IMR-90 (cell line): ENCODE results near the gene RAB3GAP2. TPM values are rescaled to one million over a fixed set of nuclear protein-coding genes. Genes with fewer than 3 reads are reported as not detected.

Source experiments
- ATAC-seq: fragments of 200-7000 bp; cut with Tn5 transposase; 2 replicates; pipeline ENCODE4 v1.9.1; 2020; ENCODE audit warnings: low read depth, mild to moderate bottlenecking, moderate library complexity
- BruUV-seq: library from RNA; stranded (reverse); fragments of 400-500 nt; replicated peaks from 2 replicates; lab custom pipeline; 2021; lab: Mats Ljungman, UMichigan
- CTCF ChIA-PET: fragments of 300-600 bp; formaldehyde crosslinking; extraction: SDS; loops from one replicate; lab custom pipeline; 2021; ENCODE audit warnings: antibody characterized with exemption; lab: Yijun Ruan, JAX
- POLR2A ChIA-PET: fragments of 300-600 bp; sonication (Branson Sonifier 250); formaldehyde crosslinking; loops from one replicate; lab custom pipeline; 2022; ENCODE audit warnings: antibody characterized with exemption; ENCODE audit not compliant: unreplicated experiment; lab: Charles Lee
- DNase-seq: peaks from one replicate; pipeline ENCODE4 v3.0.0; 2013
- H2AFZ ChIP-seq: replicated peaks from 2 replicates; pipeline ENCODE3; 2013; ENCODE audit warnings: low read length, mild to moderate bottlenecking; ENCODE audit not compliant: poor library complexity
- H2AK5ac ChIP-seq: 2 replicates; pipeline ENCODE4 v1.6.1; 2013; ENCODE audit warnings: low read depth, low read length, inconsistent platforms
- H2AK9ac ChIP-seq: replicated peaks from 2 replicates; pipeline ENCODE3; 2013; ENCODE audit warnings: mild to moderate bottlenecking, low read depth, low read length, moderate library complexity; ENCODE audit not compliant: poor library complexity
- H2BK120ac ChIP-seq: 2 replicates; pipeline ENCODE4 v1.6.1; 2013; ENCODE audit warnings: low read depth, low read length, inconsistent platforms
- H2BK15ac ChIP-seq: 3 replicates; pipeline ENCODE4 v1.6.1; 2013; ENCODE audit warnings: low read depth, low read length, inconsistent platforms
- H2BK20ac ChIP-seq: 2 replicates; pipeline ENCODE4 v1.6.1; 2013; ENCODE audit warnings: low read depth, mild to moderate bottlenecking, inconsistent platforms, low read length, moderate library complexity
- H2BK5ac ChIP-seq: 2 replicates; pipeline ENCODE4 v1.6.1; 2013; ENCODE audit warnings: mild to moderate bottlenecking, low read depth, low read length, inconsistent platforms; ENCODE audit not compliant: poor library complexity, severe bottlenecking
- H3K14ac ChIP-seq: replicated peaks from 2 replicates; pipeline ENCODE4 v1.6.1; 2013; ENCODE audit warnings: low read depth, low read length, inconsistent platforms
- H3K18ac ChIP-seq: 2 replicates; pipeline ENCODE4 v1.6.1; 2013; ENCODE audit warnings: low read depth, low read length, control low read depth
- H3K23ac ChIP-seq: 2 replicates; pipeline ENCODE4 v1.6.1; 2013; ENCODE audit warnings: low read depth, low read length, inconsistent platforms
- H3K27ac ChIP-seq: 2 replicates; pipeline ENCODE4 v1.5.1; 2013; ENCODE audit warnings: mild to moderate bottlenecking, control low read depth, low read length; ENCODE audit not compliant: insufficient read depth
- H3K27me3 ChIP-seq: 2 replicates; pipeline ENCODE4 v1.6.1; 2013; ENCODE audit warnings: low read length; ENCODE audit not compliant: control insufficient read depth, insufficient read depth
- H3K36me3 ChIP-seq: 2 replicates; pipeline ENCODE4 v1.6.1; 2013; ENCODE audit warnings: low read length, mixed read lengths; ENCODE audit not compliant: control insufficient read depth, insufficient read depth
- H3K4ac ChIP-seq: 2 replicates; pipeline ENCODE4 v1.6.1; 2013; ENCODE audit warnings: low read depth, low read length, inconsistent platforms
- H3K4me1 ChIP-seq: 2 replicates; pipeline ENCODE4 v1.6.1; 2013; ENCODE audit warnings: low read length, mixed read lengths; ENCODE audit not compliant: control insufficient read depth, insufficient read depth
- H3K4me2 ChIP-seq: 2 replicates; pipeline ENCODE4 v1.6.1; 2013; ENCODE audit warnings: low read depth, mild to moderate bottlenecking, control low read depth, low read length, moderate library complexity
- H3K4me3 ChIP-seq: 2 replicates; pipeline ENCODE4 v1.5.1; 2013; ENCODE audit warnings: low read depth, mild to moderate bottlenecking, control low read depth, low read length, moderate library complexity; ENCODE audit not compliant: insufficient read depth
- H3K56ac ChIP-seq: 2 replicates; pipeline ENCODE4 v1.6.1; 2013; ENCODE audit warnings: low read length, inconsistent platforms; ENCODE audit not compliant: insufficient read depth; ENCODE audit errors: extremely low read depth
- H3K79me1 ChIP-seq, 2 experiments: 2 replicates each; pipeline ENCODE4 v1.6.1; 2013; ENCODE audit warnings: low read length in 2 of 2, inconsistent platforms in 1 of 2, low read depth in 1 of 2
- H3K9ac ChIP-seq: 2 replicates; pipeline ENCODE4 v1.6.1; 2013; ENCODE audit warnings: low read depth, low read length, control low read depth
- H3K9me1 ChIP-seq: 2 replicates; pipeline ENCODE4 v1.6.1; 2013; ENCODE audit warnings: low read length, inconsistent platforms; ENCODE audit not compliant: insufficient read depth
- H3K9me3 ChIP-seq: 2 replicates; pipeline ENCODE4 v1.6.1; 2013; ENCODE audit warnings: low read length; ENCODE audit not compliant: control insufficient read depth, insufficient read depth
- H4K20me1 ChIP-seq: 2 replicates; pipeline ENCODE4 v1.6.1; 2013; ENCODE audit warnings: low read length, inconsistent platforms; ENCODE audit not compliant: insufficient read depth
- H4K5ac ChIP-seq: 2 replicates; pipeline ENCODE4 v1.6.1; 2013; ENCODE audit warnings: mild to moderate bottlenecking, low read depth, low read length, control low read depth
- H4K8ac ChIP-seq, 2 experiments: 2 replicates each; pipeline ENCODE4 v1.6.1; 2013; ENCODE audit warnings: low read depth in 2 of 2, low read length in 2 of 2, control low read depth in 1 of 2, inconsistent platforms in 1 of 2
- H4K91ac ChIP-seq: 2 replicates; pipeline ENCODE4 v1.6.1; 2013; ENCODE audit warnings: low read depth, low read length, inconsistent platforms; ENCODE audit not compliant: insufficient read depth
- BHLHE40 ChIP-seq: fragments of 150-350 bp; IDR thresholded peaks from 2 replicates; pipeline ENCODE4 v1.6.1; 2016; ENCODE audit warnings: mild to moderate bottlenecking, low read depth, low read length
- CEBPB ChIP-seq: IDR thresholded peaks from 2 replicates; pipeline ENCODE4 v1.6.1; 2012; ENCODE audit warnings: low read depth, low read length, improper control_type of control experiment
- CHD1 ChIP-seq: IDR thresholded peaks from 2 replicates; pipeline ENCODE4 v1.6.1; 2012; ENCODE audit warnings: low read depth, low read length, improper control_type of control experiment
- CTCF ChIP-seq: conservative IDR thresholded peaks from 2 replicates; pipeline ENCODE4 v1.5.1; 2012; ENCODE audit warnings: mild to moderate bottlenecking, low read depth, low read length, improper control_type of control experiment
- FOS ChIP-seq: fragments of 150-350 bp; IDR thresholded peaks from 2 replicates; pipeline ENCODE4 v1.6.1; 2016; ENCODE audit warnings: low read depth, low read length
- MAFK ChIP-seq: IDR thresholded peaks from 2 replicates; pipeline ENCODE4 v1.6.1; 2012; ENCODE audit warnings: low read depth, low read length, improper control_type of control experiment
- MAZ ChIP-seq: IDR thresholded peaks from 2 replicates; pipeline ENCODE4 v1.6.1; 2012; ENCODE audit warnings: low read depth, mild to moderate bottlenecking, low read length, improper control_type of control experiment, moderate library complexity, borderline replicate concordance
- MXI1 ChIP-seq: IDR thresholded peaks from 2 replicates; pipeline ENCODE4 v1.6.1; 2012; ENCODE audit warnings: low read depth, mild to moderate bottlenecking, low read length, moderate library complexity, borderline replicate concordance
- NFE2L2 ChIP-seq: fragments of 150-350 bp; IDR thresholded peaks from 2 replicates; pipeline ENCODE4 v1.6.1; 2016; ENCODE audit warnings: low read depth, mild to moderate bottlenecking, low read length
- RCOR1 ChIP-seq: IDR thresholded peaks from 2 replicates; pipeline ENCODE4 v1.6.1; 2012; ENCODE audit warnings: mild to moderate bottlenecking, low read length, improper control_type of control experiment; ENCODE audit not compliant: insufficient replicate concordance
- SMC3 ChIP-seq: fragments of 150-350 bp; IDR thresholded peaks from 2 replicates; pipeline ENCODE4 v1.6.1; 2016; ENCODE audit warnings: low read depth, mild to moderate bottlenecking, antibody characterized with exemption, low read length, moderate library complexity
- USF2 ChIP-seq: fragments of 150-350 bp; IDR thresholded peaks from 2 replicates; pipeline ENCODE4 v1.6.1; 2017; ENCODE audit warnings: mild to moderate bottlenecking, antibody characterized with exemption, low read length, low read depth
- WGBS, 2 experiments: methylation state at CpG; one replicate each; pipeline versions ENCODE4 v1.1.5 to v1.1.7; 2013; ENCODE audit warnings: missing lambda C conversion rate in 2 of 2; ENCODE audit not compliant: insufficient read length in 1 of 2; ENCODE audit errors: extremely low coverage in 2 of 2; 5-methylcytosine and 5-hydroxymethylcytosine counted together
- dilution Hi-C: fragments of 300-500 bp; cut with HindIII; formaldehyde crosslinking; loops from one replicate; pipeline ENCODE4 v1.14.3; 2018; ENCODE audit warnings: low sequenced_read_pairs; ENCODE audit not compliant: unreplicated experiment
- in situ Hi-C: fragments of 300-500 bp; cut with MboI; formaldehyde crosslinking; loops from 3 replicates; pipeline ENCODE4 v1.14.3; 2019; ENCODE audit warnings: low sequenced_read_pairs, inconsistent platforms, mixed read lengths
- intact Hi-C: fragments of 100-400 bp; cut with micrococcal nuclease; formaldehyde crosslinking; loops from 2 replicates; pipeline ENCODE4 v1.10.0; 2022
- polyA plus RNA-seq, 3 experiments: library from polyadenylated mRNA; depleted of rRNA; stranded (reverse); fragments of >200 nt; gene quantifications; 2 replicates each; pipeline ENCODE4 v1.2.3, GENCODE V29; 2012; ENCODE audit warnings: low replicate concordance in 1 of 3
- total RNA-seq: library from RNA; depleted of rRNA; stranded (reverse); fragments of >200 nt; gene quantifications from 2 replicates; pipeline ENCODE4 v1.2.3, GENCODE V29; 2012

RAB3GAP2 gene
- total and polyA plus RNA-seq, 2 of the 4 experiments (the other 2 are of a cell fraction), result 12.3 to 37.8 TPM

- ATAC-seq (no peak), DNase-seq (no peak)
- Histone ChIP-seq H3K27ac (no peak overlapping the region), H3K36me3 (peaks cover 7% of the 10 kb centered on the region), H3K18ac (no peak overlapping the region), H4K91ac (no peak overlapping the region), H2BK15ac (no peak overlapping the region), H4K8ac (no peak overlapping the region), H4K5ac (no peak overlapping the region), H3K9me1 (peaks cover 2% of the 10 kb centered on the region; the same call in 1 of the 2 replicates), H3K4ac (no peak overlapping the region), H3K79me1 (peaks cover 29 to 56% of the 10 kb centered on the region in 2 experiments), H2BK5ac (no peak overlapping the region), H3K9me3 (no peaks in the 10 kb centered on the region), H2AK9ac (no peak overlapping the region), H3K27me3 (no peaks in the 10 kb centered on the region), H3K56ac (no peak overlapping the region), H3K4me2 (no peak overlapping the region), H3K4me1 (peaks cover 2% of the 10 kb centered on the region; the same call in 1 of the 2 replicates), H2AFZ (no peak overlapping the region), H3K9ac (no peak overlapping the region), H3K4me3 (no peak overlapping the region), H2BK120ac (no peak overlapping the region), H3K14ac (no peak overlapping the region), H2BK20ac (no peak overlapping the region), H2AK5ac (no peak overlapping the region), H3K23ac (no peak overlapping the region), H4K20me1 (peaks cover 20% of the 10 kb centered on the region; the same call in 1 of the 2 replicates)
- CTCF ChIA-PET, result interaction anchor here (1.3 kb wide), 1 partner anchor 8 kb away, joined by 4 read pairs; no protein-coding TSS in a partner anchor
- in situ Hi-C loops (no loop called here), dilution Hi-C loops (no loop called here), intact Hi-C loops (no loop called here)
- POLR2A ChIA-PET, result no interaction called here
- WGBS, 2 experiments, result no CpG with 5 or more reads among the region's 2 CpGs
- no TSS peak for BruUV-seq
- TF ChIP-seq CTCF (no peak), MAZ (no peak), FOS (no peak), MAFK (no peak), MXI1 (no peak), NFE2L2 (no peak), BHLHE40 (no peak), SMC3 (no peak), CEBPB (no peak), RCOR1 (no peak), USF2 (no peak), CHD1 (no peak)
Observed at GRCh38 chr1:220224033-220224432, 48.2 kb downstream of the RAB3GAP2 start.
